ENCODE measurements around the gene RPL39L.
"Not testable (repeated sequence)": the region's sequence is repeated elsewhere in the genome, so short reads cannot be mapped to it uniquely, and the experiment has no call there.

Gene RPL39L

GRCh38 chr3:187136936-187137335 lies 2.4 kb downstream of the RPL39L start:
- no peak for DNase-seq

GRCh38 chr3:187136337-187136736 lies 3.0 kb downstream of the RPL39L start:
- no peak for DNase-seq

GRCh38 chr3:187135172-187135690 lies 4.1 kb downstream of the RPL39L start:
- not testable (repeated sequence) for DNase-seq

GRCh38 chr3:187133181-187133580 lies 6.1 kb downstream of the RPL39L start:
- DNase-seq = not testable (repeated sequence)

- DNase-seq = no peak
Observed at GRCh38 chr3:187132666-187133065, 6.6 kb downstream of the RPL39L start.

GRCh38 chr3:187131981-187132380 lies 7.3 kb downstream of the RPL39L start:
- DNase-seq = no peak

GRCh38 chr3:187130346-187131066 lies 8.8 kb downstream of the RPL39L start:
- DNase-seq = no peak

GRCh38 chr3:187125319-187126031 lies 13.8 kb downstream of the RPL39L start:
- DNase-seq = no peak

GRCh38 chr3:187122261-187122660 lies 17.0 kb downstream of the RPL39L start:
- DNase-seq = no peak

GRCh38 chr3:187120326-187120725 lies 19.0 kb downstream of the RPL39L start:
- DNase-seq = no peak

- DNase-seq = no peak
Observed at GRCh38 chr3:187114511-187114910, 24.8 kb downstream of the RPL39L start.

- DNase-seq = peak; percentile 34
Observed at GRCh38 chr3:187112934-187113793, 26.1 kb downstream of the RPL39L start.

GRCh38 chr3:187110156-187110555 lies 29.1 kb downstream of the RPL39L start:
- DNase-seq = no peak

GRCh38 chr3:187107989-187108388 lies 31.3 kb downstream of the RPL39L start:
- DNase-seq = no peak

- DNase-seq = no peak
Observed at GRCh38 chr3:187105700-187106099, 33.6 kb downstream of the RPL39L start.

- no peak for DNase-seq
Observed at GRCh38 chr3:187104933-187105332, 34.4 kb downstream of the RPL39L start.

- no peak for DNase-seq
Observed at GRCh38 chr3:187104342-187104741, 35.0 kb downstream of the RPL39L start.

GRCh38 chr3:187103251-187103650 lies 36.0 kb downstream of the RPL39L start:
- no peak for DNase-seq

- DNase-seq = no peak
Observed at GRCh38 chr3:187102073-187102634, 37.1 kb downstream of the RPL39L start.

- DNase-seq = peak; percentile 3
Observed at GRCh38 chr3:187101184-187102072, 37.9 kb downstream of the RPL39L start.

- DNase-seq = no peak
Observed at GRCh38 chr3:187098923-187099512, 40.3 kb downstream of the RPL39L start.

All from NCI-H1105 treated with DMSO at 0.1 percent for 48 hours (cell line).